ENCODE measurements around the gene MAD2L1.

- no peak for TF ChIP-seq POLR2AphosphoS5 (IDR thresholded peaks at IDR 0.05; ENCODE audit: low read depth, low read length)
- TF ChIP-seq TAF1 (IDR thresholded peaks at IDR 0.05; ENCODE audit: borderline replicate concordance, insufficient read depth, low read length): no peak
Measured at GRCh38 chr4:120096508-120097297, 30.1 kb upstream of the MAD2L1 start.
